Measurements from ENCODE around the gene FAM3B. TPM values are rescaled to one million over a fixed set of nuclear protein-coding genes. Genes with fewer than 3 reads are reported as not detected.

Gene FAM3B
- total and polyA plus RNA-seq, 2 experiments from 2014 or later, result 2.5 to 3.6 TPM

- TF ChIP-seq ZNF462 (CRISPR knock-in tag; IDR thresholded peaks at IDR 0.05) (no peak), CREB1 (CRISPR knock-in tag; IDR thresholded peaks at IDR 0.05; ENCODE audit: low read depth) (no peak), POLR2AphosphoS5 (IDR thresholded peaks at IDR 0.05; ENCODE audit: low read depth) (no peak)
These were observed 34.2 kb upstream of the FAM3B start (continued) for GRCh38 chr21:41282412-41282811.

GRCh38 chr21:41283211-41283818 is 33.3 kb upstream of the FAM3B start:
- no peaks in the 10 kb centered on the region for H3K79me2 ChIP-seq (replicated peaks; ENCODE audit: insufficient read depth)
- no peaks in the 10 kb centered on the region for H3K36me3 Mint-ChIP-seq (ENCODE audit: low read depth)
- H3K4me2 ChIP-seq, result no peak overlapping the region
- no peak overlapping the region for H3K27ac ChIP-seq (ENCODE audit: low read depth)
- H3K4me1 Mint-ChIP-seq, result peaks cover 7% of the 10 kb centered on the region; the same call in 2 of the 3 replicates
- no peaks in the 10 kb centered on the region for H3K9me2 ChIP-seq (ENCODE audit: insufficient read depth)
- ATAC-seq (peak; percentile 96), DNase-seq (ENCODE audit: low spot score) (peak; percentile 85)
- no peaks in the 10 kb centered on the region for H4K20me1 ChIP-seq (replicated peaks; ENCODE audit: insufficient read depth)
- peaks cover 5% of the 10 kb centered on the region for H3K27me3 Mint-ChIP-seq (ENCODE audit: insufficient read depth, low read depth, poor library complexity)
- peak; percentile 80 to 92 for TF ChIP-seq CTCF (conservative IDR thresholded peaks at IDR 0.05; ENCODE audit: low read depth in 2 of 2)
- TF ChIP-seq ZNF114 (CRISPR knock-in tag; IDR thresholded peaks at IDR 0.05), result no peak
- H3K4me3 ChIP-seq, result no peak overlapping the region
- H2AFZ ChIP-seq, result no peak overlapping the region
- H3K4me1 ChIP-seq (ENCODE audit: insufficient read depth), result no peaks in the 10 kb centered on the region
- H3K4me3 Mint-ChIP-seq, result no peak overlapping the region
- H3K36me3 ChIP-seq (ENCODE audit: insufficient read depth), result no peaks in the 10 kb centered on the region
- no peaks in the 10 kb centered on the region for H3K9me3 Mint-ChIP-seq
- H3K27me3 ChIP-seq (ENCODE audit: insufficient read depth), result no peaks in the 10 kb centered on the region
- no peak overlapping the region for H3K27ac Mint-ChIP-seq
- no peaks in the 10 kb centered on the region for H3F3A ChIP-seq (replicated peaks; ENCODE audit: low read depth)

All from GM23338 (cell line).